Renal cortical epithelial cell (primary cell): ENCODE measurements around the gene CCDC196. TPM values are rescaled to one million over a fixed set of nuclear protein-coding genes. Genes with fewer than 3 reads are reported as not detected.
A peak's percentile ranks its signal among the peaks of the same experiment; 100 is the strongest.
"Not testable (repeated sequence)": the region's sequence is repeated elsewhere in the genome, so short reads cannot be mapped to it uniquely, and the experiment has no call there.

Experiments
- DNase-seq: peaks from one replicate; pipeline ENCODE4 v3.0.0-alpha.2; 2011; ENCODE audit warnings: low read depth
- total RNA-seq: library from RNA; depleted of rRNA; stranded (reverse); fragments of >200 nt; gene quantifications from 2 replicates; pipeline ENCODE4 v1.2.3, GENCODE V29; 2014

CCDC196 gene
- total RNA-seq, 1 donor from 2014 or later, result not detected

GRCh38 chr14:66495218-66496098, 9.3 kb downstream of the CCDC196 start:
- peak; percentile 86 for DNase-seq

GRCh38 chr14:66496188-66496807, 10.1 kb downstream of the CCDC196 start:
- peak; percentile 77 for DNase-seq

GRCh38 chr14:66496911-66497310, 10.7 kb downstream of the CCDC196 start:
- no peak for DNase-seq

GRCh38 chr14:66498311-66498710, 12.1 kb downstream of the CCDC196 start:
- DNase-seq, result no peak

GRCh38 chr14:66501592-66501991, 15.4 kb downstream of the CCDC196 start:
- DNase-seq, result no peak

- peak; percentile 35 for DNase-seq
Measured at GRCh38 chr14:66502836-66503235, 16.7 kb downstream of the CCDC196 start.

GRCh38 chr14:66503532-66503931, 17.4 kb downstream of the CCDC196 start:
- no peak for DNase-seq

- peak; percentile 31 for DNase-seq
Measured at GRCh38 chr14:66507181-66507721, 21.1 kb downstream of the CCDC196 start.

- peak; percentile 96 for DNase-seq
Measured at GRCh38 chr14:66507722-66508546, 21.8 kb downstream of the CCDC196 start, which contains the start of gene GPHN. Gene GPHN, plus strand, starts transcription at chr14:66508147.

GRCh38 chr14:66508547-66508845, 22.3 kb downstream of the CCDC196 start:
- DNase-seq, result no peak

GRCh38 chr14:66508846-66509621, 22.9 kb downstream of the CCDC196 start:
- DNase-seq, result no peak

GRCh38 chr14:66509874-66510273, 23.7 kb downstream of the CCDC196 start:
- no peak for DNase-seq

- no peak for DNase-seq
Measured at GRCh38 chr14:66511849-66512248, 25.7 kb downstream of the CCDC196 start.

GRCh38 chr14:66514213-66514612, 28.0 kb downstream of the CCDC196 start:
- no peak for DNase-seq

- peak; percentile 36 for DNase-seq
Measured at GRCh38 chr14:66530526-66530925, 44.4 kb downstream of the CCDC196 start.

GRCh38 chr14:66539034-66539433, 52.9 kb downstream of the CCDC196 start:
- no peak for DNase-seq

- no peak for DNase-seq
Measured at GRCh38 chr14:66540038-66540437, 53.9 kb downstream of the CCDC196 start.

- DNase-seq, result no peak
Measured at GRCh38 chr14:66541627-66542026, 55.5 kb downstream of the CCDC196 start.

- no peak for DNase-seq
Measured at GRCh38 chr14:66543996-66544395, 57.8 kb downstream of the CCDC196 start.

- not testable (repeated sequence) for DNase-seq
Measured at GRCh38 chr14:66545191-66545590, 59.0 kb downstream of the CCDC196 start.

- not testable (repeated sequence) for DNase-seq
Measured at GRCh38 chr14:66545751-66546150, 59.6 kb downstream of the CCDC196 start.
